Activated CD4-positive, alpha-beta T cell treated with anti-CD3 and anti-CD28 coated beads, Interleukin-2, amount 10 ng/mL, durations not matched to agents 7 days and 5 days (primary cell): ENCODE data around the gene HTN1. TPM values are rescaled to one million over a fixed set of nuclear protein-coding genes. Genes with fewer than 3 reads are reported as not detected.

Source experiments
- CTCF ChIA-PET: fragments of 350-600 bp; sonication (Branson Sonifier 250); formaldehyde crosslinking; loops from one replicate; lab custom pipeline; 2021; ENCODE audit warnings: antibody characterized with exemption; lab: Charles Lee
- POLR2A ChIA-PET: fragments of 350-600 bp; sonication (Branson Sonifier 250); formaldehyde crosslinking; loops from one replicate; lab custom pipeline; 2021; ENCODE audit warnings: antibody characterized with exemption; lab: Charles Lee
- DNase-seq: peaks from one replicate; pipeline ENCODE4 v3.0.0-alpha.2; 2020
- H3K27ac Mint-ChIP-seq: one replicate; pipeline ENCODE4 v1.8.0; 2021; ENCODE audit warnings: mild to moderate bottlenecking, moderate library complexity, mixed read lengths
- H3K27me3 Mint-ChIP-seq: one replicate; pipeline ENCODE4 v1.8.0; 2021; ENCODE audit warnings: mixed read lengths
- H3K36me3 Mint-ChIP-seq: one replicate; pipeline ENCODE4 v1.8.0; 2021; ENCODE audit warnings: low read depth, mixed read lengths
- H3K4me1 Mint-ChIP-seq: one replicate; pipeline ENCODE4 v1.8.0; 2021; ENCODE audit warnings: mixed read lengths
- H3K4me3 Mint-ChIP-seq: one replicate; pipeline ENCODE4 v1.8.0; 2021; ENCODE audit warnings: mild to moderate bottlenecking, moderate library complexity, mixed read lengths
- H3K9me3 Mint-ChIP-seq: one replicate; pipeline ENCODE4 v1.8.0; 2021; ENCODE audit warnings: mixed read lengths
- total RNA-seq, 2 experiments: library from RNA; stranded (reverse); gene quantifications; one replicate each; pipeline ENCODE4 v1.2.3, GENCODE V29; 2021

Gene HTN1
- total RNA-seq, 2 experiments from 2014 or later, result not detected

- ChIA-PET POLR2A (no interaction called here), CTCF (no interaction called here)
- Mint-ChIP-seq H3K27me3 (no peaks in the 10 kb centered on the region), H3K36me3 (no peaks in the 10 kb centered on the region), H3K9me3 (no peaks in the 10 kb centered on the region), H3K27ac (no peak overlapping the region), H3K4me3 (no peak overlapping the region), H3K4me1 (no peaks in the 10 kb centered on the region)
- DNase-seq, result no peak
These were observed 11.8 kb downstream of the HTN1 start for GRCh38 chr4:70062000-70062399.

- Mint-ChIP-seq H3K36me3 (no peaks in the 10 kb centered on the region), H3K4me1 (no peaks in the 10 kb centered on the region), H3K27ac (no peak overlapping the region), H3K9me3 (no peaks in the 10 kb centered on the region), H3K4me3 (no peak overlapping the region), H3K27me3 (no peaks in the 10 kb centered on the region)
- ChIA-PET POLR2A (no interaction called here), CTCF (no interaction called here)
- DNase-seq, result no peak
These were observed 30.0 kb downstream of the HTN1 start for GRCh38 chr4:70080205-70080604.

- ChIA-PET POLR2A (no interaction called here), CTCF (no interaction called here)
- Mint-ChIP-seq H3K4me3 (no peak overlapping the region), H3K9me3 (no peaks in the 10 kb centered on the region), H3K27ac (no peak overlapping the region), H3K36me3 (no peaks in the 10 kb centered on the region), H3K4me1 (no peaks in the 10 kb centered on the region), H3K27me3 (no peaks in the 10 kb centered on the region)
- no peak for DNase-seq
These were observed 49.0 kb downstream of the HTN1 start for GRCh38 chr4:70099206-70099605.

Other genes with a start within 250 kb of the HTN1 start
- gene SULT1E1, start 190.3 kb upstream of the HTN1 start, total RNA-seq, result not detected
- not detected for gene CSN1S1, start 119.4 kb upstream of the HTN1 start, total RNA-seq
- gene CSN2, start 84.7 kb upstream of the HTN1 start, total RNA-seq, result not detected
- gene STATH, start 54.5 kb upstream of the HTN1 start, total RNA-seq, result not detected
- gene HTN3, start 22.0 kb upstream of the HTN1 start, total RNA-seq, result not detected
- gene PRR27, start 103.8 kb downstream of the HTN1 start, total RNA-seq, result not detected
- not detected for gene ODAM, start 145.3 kb downstream of the HTN1 start, total RNA-seq
- gene FDCSP, start 175.7 kb downstream of the HTN1 start, total RNA-seq, result not detected
- gene CSN3, start 192.2 kb downstream of the HTN1 start, total RNA-seq, result not detected